Uterus (tissue), 2 donors: Measurements from ENCODE around the gene PPT1.

Source experiments
- POLR2A ChIP-seq, 2 donors: fragments of 450-650 bp; IDR thresholded peaks; one replicate each; pipeline ENCODE4 v1.6.1; 2016; ENCODE audit warnings: antibody characterized with exemption in 2 of 2, mild to moderate bottlenecking in 1 of 2, moderate library complexity in 1 of 2
- TF ChIP-seq, protein P1 (sequence below), 4 experiments: fragments of 200-600 bp in 2 of 4; fragments of 450-650 bp in 2 of 4; sonication (generic) in 2 of 4; IDR thresholded peaks; one replicate each; pipeline ENCODE4 v1.5.1; 2016 to 2019; ENCODE audit warnings: antibody characterized with exemption in 4 of 4, mild to moderate bottlenecking in 2 of 4, moderate library complexity in 1 of 4

DNA sequence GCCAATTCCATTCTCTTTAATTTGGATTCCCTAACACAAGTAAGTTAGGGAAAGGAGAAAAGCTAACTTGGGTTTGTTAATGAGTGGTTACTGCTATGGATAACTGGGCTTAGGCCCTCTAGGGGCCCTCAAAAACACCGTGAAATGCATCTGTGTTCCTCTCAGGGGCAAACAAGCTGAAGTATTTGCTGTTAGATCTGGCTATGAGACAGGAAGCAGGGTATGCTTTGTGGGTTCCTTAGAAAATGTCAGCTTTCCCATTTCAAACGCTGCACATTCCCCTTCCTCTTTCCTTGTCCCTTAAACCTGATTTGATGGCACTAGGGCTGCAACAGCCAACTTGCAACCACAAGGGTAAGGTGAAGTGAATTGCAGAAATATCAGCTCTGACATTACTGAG, 62.2 kb downstream of the PPT1 start:
- TF ChIP-seq POLR2A (IDR thresholded peaks at IDR 0.05) = no peak
- TF ChIP-seq, protein P1, sequence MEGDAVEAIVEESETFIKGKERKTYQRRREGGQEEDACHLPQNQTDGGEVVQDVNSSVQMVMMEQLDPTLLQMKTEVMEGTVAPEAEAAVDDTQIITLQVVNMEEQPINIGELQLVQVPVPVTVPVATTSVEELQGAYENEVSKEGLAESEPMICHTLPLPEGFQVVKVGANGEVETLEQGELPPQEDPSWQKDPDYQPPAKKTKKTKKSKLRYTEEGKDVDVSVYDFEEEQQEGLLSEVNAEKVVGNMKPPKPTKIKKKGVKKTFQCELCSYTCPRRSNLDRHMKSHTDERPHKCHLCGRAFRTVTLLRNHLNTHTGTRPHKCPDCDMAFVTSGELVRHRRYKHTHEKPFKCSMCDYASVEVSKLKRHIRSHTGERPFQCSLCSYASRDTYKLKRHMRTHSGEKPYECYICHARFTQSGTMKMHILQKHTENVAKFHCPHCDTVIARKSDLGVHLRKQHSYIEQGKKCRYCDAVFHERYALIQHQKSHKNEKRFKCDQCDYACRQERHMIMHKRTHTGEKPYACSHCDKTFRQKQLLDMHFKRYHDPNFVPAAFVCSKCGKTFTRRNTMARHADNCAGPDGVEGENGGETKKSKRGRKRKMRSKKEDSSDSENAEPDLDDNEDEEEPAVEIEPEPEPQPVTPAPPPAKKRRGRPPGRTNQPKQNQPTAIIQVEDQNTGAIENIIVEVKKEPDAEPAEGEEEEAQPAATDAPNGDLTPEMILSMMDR (IDR thresholded peaks at IDR 0.05) = no peak
